Mucosa of descending colon (tissue), 3 donors: ENCODE results near the gene YIPF3. TPM values are rescaled to one million over a fixed set of nuclear protein-coding genes. Genes with fewer than 3 reads are reported as not detected.

Source experiments
- ATAC-seq: fragments of 200-7000 bp; cut with Tn5 transposase; one replicate; pipeline ENCODE4 v1.9.1; 2020; ENCODE audit warnings: mild to moderate bottlenecking, moderate library complexity
- DNase-seq, 3 donors: peaks; one replicate each; pipeline ENCODE4 v3.0.0-alpha.2; 2020
- H3K36me3 ChIP-seq: fragments of 200-600 bp; one replicate; pipeline ENCODE4 v1.8.0; 2021; ENCODE audit warnings: low read depth, mild to moderate bottlenecking
- H3K4me1 ChIP-seq: fragments of 200-600 bp; one replicate; pipeline ENCODE4 v1.8.0; 2021; ENCODE audit warnings: low read depth, mild to moderate bottlenecking
- H3K4me3 ChIP-seq: fragments of 200-600 bp; one replicate; pipeline ENCODE4 v1.8.0; 2021; ENCODE audit warnings: mild to moderate bottlenecking
- H3K9me3 ChIP-seq: fragments of 200-600 bp; one replicate; pipeline ENCODE4 v1.8.0; 2021; ENCODE audit warnings: mild to moderate bottlenecking
- CTCF ChIP-seq: fragments of 200-600 bp; IDR thresholded peaks from one replicate; pipeline ENCODE4 v1.8.0; 2022; ENCODE audit warnings: antibody characterized with exemption, mild to moderate bottlenecking
- intact Hi-C, 2 donors: fragments of 100-400 bp; cut with DNase I in 1 of 2; cut with micrococcal nuclease in 1 of 2; formaldehyde crosslinking; loops; one replicate each; pipeline versions ENCODE4 v1.11.0 to v1.11.1; 2022; cut with DNase I, micrococcal nuclease
- total RNA-seq, 3 donors: library from RNA; stranded (reverse); fragmentation: NEBNext Ultra II Directional in 2 of 3; extraction: Animal tissue kit (Norgen Biotek cat#: 25700) in 2 of 3; gene quantifications; one replicate each; pipeline versions ENCODE4 v1.2.1 to v1.2.4, GENCODE V29; 2021 to 2023
- donor health status: DM: no; HTN: no; CAD: no; lungs with moderate emphysema.
- donor health status: DM: no; HTN: no; CAD: no.
- donor health status: DM: no; HTN: yes; CAD: no.

Gene YIPF3
- total RNA-seq, 3 donors from 2014 or later = 88.4 to 131 (median 105) TPM

GRCh38 chr6:43464337-43464736 is 52.4 kb downstream of the YIPF3 start:
- no peaks in the 10 kb centered on the region for H3K36me3 ChIP-seq
- intact Hi-C loops = no loop called here
- no peak for TF ChIP-seq CTCF
- H3K9me3 ChIP-seq = no peaks in the 10 kb centered on the region
- no peak overlapping the region for H3K4me3 ChIP-seq
- no peaks in the 10 kb centered on the region for H3K4me1 ChIP-seq
- no peak for DNase-seq
- ATAC-seq = no peak

- Histone ChIP-seq H3K4me1 (no peaks in the 10 kb centered on the region), H3K9me3 (no peaks in the 10 kb centered on the region), H3K36me3 (no peaks in the 10 kb centered on the region), H3K4me3 (no peak overlapping the region)
- intact Hi-C loops = no loop called here
- TF ChIP-seq CTCF = no peak
- no peak for ATAC-seq
- DNase-seq = no peak
Measured at GRCh38 chr6:43461936-43462335, 54.8 kb downstream of the YIPF3 start.

Other genes starting within 250 kb of the YIPF3 start
- under 1 TPM in 1 of 3 donors, not detected in 2; 0.32 TPM for gene SLC22A7, start 218.7 kb downstream of the YIPF3 start, total RNA-seq
- gene CRIP3, start 208.1 kb downstream of the YIPF3 start, total RNA-seq = 1 to 10 TPM in 2 of 3 donors, under 1 TPM in 1; 0.77 to 1.8 (median 1.3) TPM
- gene ZNF318, start 147.3 kb downstream of the YIPF3 start, total RNA-seq = 10 to 100 TPM; 12.4 to 24.3 (median 16.9) TPM
- 10 to 100 TPM; 25.3 to 43.3 (median 37.4) TPM for gene ABCC10, start 89.4 kb downstream of the YIPF3 start, total RNA-seq
- under 1 TPM in 1 of 3 donors, not detected in 2; 0.47 TPM for gene DLK2, start 61.4 kb downstream of the YIPF3 start, total RNA-seq
- 10 to 100 TPM; 20.8 to 33.8 (median 26.3) TPM for gene TJAP1, start 39.4 kb downstream of the YIPF3 start, total RNA-seq
- gene LRRC73, start 6.6 kb downstream of the YIPF3 start, total RNA-seq = 1 to 10 TPM in 1 of 3 donors, under 1 TPM in 2; 0.23 to 1.2 (median 0.46) TPM
- 10 to 100 TPM; 27.5 to 29.8 (median 27.9) TPM for gene POLR1C, start 163 bp upstream of the YIPF3 start, total RNA-seq
- gene XPO5, start 59.1 kb upstream of the YIPF3 start, total RNA-seq = 10 to 100 TPM; 24.0 to 29.4 (median 29.2) TPM
- gene POLH, start 59.3 kb upstream of the YIPF3 start, total RNA-seq = 10 to 100 TPM; 12.0 to 17.1 (median 14.2) TPM
- 100 to 1,000 TPM in 1 of 3 donors, 10 to 100 TPM in 2; 61.1 to 100 (median 82.1) TPM for gene GTPBP2, start 112.3 kb upstream of the YIPF3 start, total RNA-seq
- 10 to 100 TPM; 25.7 to 51.4 (median 41.4) TPM for gene MAD2L1BP, start 118.9 kb upstream of the YIPF3 start, total RNA-seq
- under 1 TPM in 1 of 3 donors, not detected in 2; 0.12 TPM for gene RSPH9, start 128.1 kb upstream of the YIPF3 start, total RNA-seq
- 10 to 100 TPM; 36.9 to 65.7 (median 61.9) TPM for gene MRPS18A, start 170.9 kb upstream of the YIPF3 start, total RNA-seq